Activated CD8-positive, alpha-beta T cell treated with anti-CD3 and anti-CD28 coated beads for 36 hours (primary cell): Measurements from ENCODE around the gene SURF2. TPM values are rescaled to one million over a fixed set of nuclear protein-coding genes. Genes with fewer than 3 reads are reported as not detected.
"Not testable (repeated sequence)": the region's sequence is repeated elsewhere in the genome, so short reads cannot be mapped to it uniquely, and the experiment has no call there.

Source experiments
- ATAC-seq: fragments of 200-7000 bp; cut with Tn5 transposase; one replicate; pipeline ENCODE4 v1.10.0; 2021; ENCODE audit warnings: mild to moderate bottlenecking, moderate library complexity
- CTCF ChIA-PET: fragments of 350-600 bp; sonication (Branson Sonifier 250); formaldehyde crosslinking; loops from one replicate; lab custom pipeline; 2021; ENCODE audit warnings: antibody characterized with exemption; lab: Charles Lee
- POLR2A ChIA-PET: fragments of 350-600 bp; sonication (Branson Sonifier 250); formaldehyde crosslinking; loops from one replicate; lab custom pipeline; 2021; ENCODE audit warnings: antibody characterized with exemption; lab: Charles Lee
- DNase-seq: peaks from one replicate; pipeline ENCODE4 v3.0.0-alpha.2; 2020
- H3K27ac Mint-ChIP-seq: one replicate; pipeline ENCODE4 v1.8.0; 2021; ENCODE audit warnings: mild to moderate bottlenecking, mixed read lengths
- H3K27me3 Mint-ChIP-seq: one replicate; pipeline ENCODE4 v1.8.0; 2021; ENCODE audit warnings: mixed read lengths
- H3K36me3 Mint-ChIP-seq: one replicate; pipeline ENCODE4 v1.8.0; 2021; ENCODE audit warnings: low read depth, mixed read lengths
- H3K4me1 Mint-ChIP-seq: one replicate; pipeline ENCODE4 v1.8.0; 2021; ENCODE audit warnings: low read depth, mixed read lengths
- H3K4me3 Mint-ChIP-seq: one replicate; pipeline ENCODE4 v1.8.0; 2021; ENCODE audit warnings: mild to moderate bottlenecking, moderate library complexity, mixed read lengths
- H3K9me3 Mint-ChIP-seq: one replicate; pipeline ENCODE4 v1.8.0; 2021; ENCODE audit warnings: mixed read lengths
- CTCF ChIP-seq: fragments of 200-600 bp; IDR thresholded peaks from one replicate; pipeline ENCODE4 v1.8.0; 2022; ENCODE audit warnings: antibody characterized with exemption, mild to moderate bottlenecking
- intact Hi-C: fragments of 100-400 bp; cut with micrococcal nuclease; formaldehyde crosslinking; loops from one replicate; pipeline ENCODE4 v1.10.0; 2022
- total RNA-seq, 2 experiments: library from RNA; stranded (reverse); gene quantifications; one replicate each; pipeline ENCODE4 v1.2.3, GENCODE V29; 2021

The SURF2 gene
- total RNA-seq, 2 experiments from 2014 or later: 14.6 to 21.5 TPM

GRCh38 chr9:133320421-133320881 lies 35.9 kb upstream of the SURF2 start:
- Mint-ChIP-seq H3K9me3 (no peaks in the 10 kb centered on the region), H3K4me1 (no peaks in the 10 kb centered on the region), H3K27me3 (no peaks in the 10 kb centered on the region), H3K36me3 (no peaks in the 10 kb centered on the region), H3K4me3 (no peak overlapping the region), H3K27ac (no peak overlapping the region)
- POLR2A ChIA-PET: interaction anchor here (0.7 kb wide), 1 partner anchor 198 kb away, joined by 3 read pairs; no protein-coding TSS in a partner anchor
- DNase-seq: no peak
- CTCF ChIA-PET: interaction anchor here (1.3 kb wide), 1 partner anchor 10 kb away, joined by 3 read pairs; no protein-coding TSS in a partner anchor
- no peak for ATAC-seq
- TF ChIP-seq CTCF: no peak
- intact Hi-C loops: no loop called here

- no peaks in the 10 kb centered on the region for H3K27me3 Mint-ChIP-seq
- DNase-seq (no peak), ATAC-seq (no peak)
- TF ChIP-seq CTCF: no peak
- no peaks in the 10 kb centered on the region for H3K36me3 Mint-ChIP-seq
- no peaks in the 10 kb centered on the region for H3K4me1 Mint-ChIP-seq
- ChIA-PET CTCF (interaction anchor here (1.3 kb wide), 1 partner anchor 9 kb away, joined by 3 read pairs; no protein-coding TSS in a partner anchor), POLR2A (no interaction called here)
- no peak overlapping the region for H3K27ac Mint-ChIP-seq
- no peaks in the 10 kb centered on the region for H3K9me3 Mint-ChIP-seq
- intact Hi-C loops: no loop called here
- no peak overlapping the region for H3K4me3 Mint-ChIP-seq
These were observed 34.9 kb upstream of the SURF2 start for GRCh38 chr9:133321411-133321935.

GRCh38 chr9:133322701-133323100 lies 33.6 kb upstream of the SURF2 start:
- Mint-ChIP-seq H3K4me3 (no peak overlapping the region), H3K27me3 (no peaks in the 10 kb centered on the region), H3K27ac (no peak overlapping the region), H3K9me3 (no peaks in the 10 kb centered on the region), H3K36me3 (no peaks in the 10 kb centered on the region), H3K4me1 (no peaks in the 10 kb centered on the region)
- DNase-seq (no peak), ATAC-seq (no peak)
- intact Hi-C loops: no loop called here
- POLR2A ChIA-PET: no interaction called here
- TF ChIP-seq CTCF: no peak
- CTCF ChIA-PET: no interaction called here

GRCh38 chr9:133323211-133323610 lies 33.1 kb upstream of the SURF2 start:
- no peaks in the 10 kb centered on the region for H3K9me3 Mint-ChIP-seq
- H3K27ac Mint-ChIP-seq: no peak overlapping the region
- H3K4me3 Mint-ChIP-seq: no peak overlapping the region
- intact Hi-C loops: no loop called here
- ATAC-seq (no peak), DNase-seq (no peak)
- no peaks in the 10 kb centered on the region for H3K4me1 Mint-ChIP-seq
- H3K36me3 Mint-ChIP-seq: no peaks in the 10 kb centered on the region
- ChIA-PET CTCF (no interaction called here), POLR2A (no interaction called here)
- no peak for TF ChIP-seq CTCF
- no peaks in the 10 kb centered on the region for H3K27me3 Mint-ChIP-seq

GRCh38 chr9:133323991-133324703 lies 32.2 kb upstream of the SURF2 start:
- ChIA-PET CTCF (no interaction called here), POLR2A (no interaction called here)
- H3K27me3 Mint-ChIP-seq: no peaks in the 10 kb centered on the region
- no peak for TF ChIP-seq CTCF
- H3K4me1 Mint-ChIP-seq: no peaks in the 10 kb centered on the region
- no peaks in the 10 kb centered on the region for H3K9me3 Mint-ChIP-seq
- ATAC-seq (no peak), DNase-seq (no peak)
- H3K27ac Mint-ChIP-seq: no peak overlapping the region
- intact Hi-C loops: no loop called here
- H3K4me3 Mint-ChIP-seq: no peak overlapping the region
- H3K36me3 Mint-ChIP-seq: no peaks in the 10 kb centered on the region

GRCh38 chr9:133327021-133327420 lies 29.3 kb upstream of the SURF2 start:
- CTCF ChIA-PET: interaction anchor here (1.0 kb wide), 1 partner anchor 141 kb away, joined by 3 read pairs; no protein-coding TSS in a partner anchor
- POLR2A ChIA-PET: not testable (repeated sequence)
- intact Hi-C loops: loop anchor here (5.0 kb wide), 1 partner anchor 140 kb away; no protein-coding TSS in a partner anchor

More at GRCh38 chr9:133327021-133327420, 29.3 kb upstream of the SURF2 start:
- Mint-ChIP-seq H3K27ac (peak overlapping the region; percentile 32), H3K36me3 (peaks cover 15% of the 10 kb centered on the region)
- H3K4me3 Mint-ChIP-seq, H3K27me3 Mint-ChIP-seq, H3K9me3 Mint-ChIP-seq, ATAC-seq, H3K4me1 Mint-ChIP-seq, DNase-seq: not testable (repeated sequence)
